HEK293 (cell line): ENCODE results near the gene SPTBN5.

Experiments used
- BCL6B ChIP-seq: fragments of 450-650 bp; formaldehyde crosslinking; IDR thresholded peaks from 2 replicates; pipeline ENCODE4 v1.5.1; 2017; ENCODE audit warnings: missing biosample characterization, missing genetic modification characterization
- ZBTB48 ChIP-seq: fragments of 450-650 bp; formaldehyde crosslinking; IDR thresholded peaks from 2 replicates; pipeline ENCODE4 v1.5.1; 2016; ENCODE audit warnings: missing biosample characterization, missing genetic modification characterization

DNA sequence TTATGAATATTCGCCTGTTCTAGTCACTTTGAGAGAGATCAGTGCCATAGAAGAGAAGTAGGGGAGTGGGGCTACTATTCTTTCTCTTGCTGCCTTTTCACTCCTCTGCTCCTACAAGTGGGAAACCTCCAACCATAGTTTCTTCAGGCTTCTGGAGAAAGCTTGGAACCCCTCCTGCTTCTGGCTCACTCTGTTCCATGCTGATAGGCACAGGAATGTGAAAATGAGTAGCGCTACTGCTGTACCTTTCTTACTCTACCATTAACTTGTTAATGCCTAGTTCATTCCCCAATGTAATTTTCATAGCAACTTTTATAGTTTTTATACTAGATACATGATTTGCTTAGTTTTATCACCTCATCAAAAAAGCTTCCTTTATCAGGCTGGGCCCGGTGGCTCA lies 92.7 kb downstream of the SPTBN5 start:
- TF ChIP-seq BCL6B (tag by site-specific recombination) (no peak), ZBTB48 (tag by site-specific recombination) (no peak)
